HUDEP-2 (cell line): ENCODE results near the gene VCPKMT.

Experiments used
- DNase-seq, 76 experiments: peaks; one replicate each; lab custom pipeline; 2025; ENCODE audit not compliant: unreplicated experiment in 76 of 76; lab: John Stamatoyannopoulos, UW

Gene VCPKMT

DNA sequence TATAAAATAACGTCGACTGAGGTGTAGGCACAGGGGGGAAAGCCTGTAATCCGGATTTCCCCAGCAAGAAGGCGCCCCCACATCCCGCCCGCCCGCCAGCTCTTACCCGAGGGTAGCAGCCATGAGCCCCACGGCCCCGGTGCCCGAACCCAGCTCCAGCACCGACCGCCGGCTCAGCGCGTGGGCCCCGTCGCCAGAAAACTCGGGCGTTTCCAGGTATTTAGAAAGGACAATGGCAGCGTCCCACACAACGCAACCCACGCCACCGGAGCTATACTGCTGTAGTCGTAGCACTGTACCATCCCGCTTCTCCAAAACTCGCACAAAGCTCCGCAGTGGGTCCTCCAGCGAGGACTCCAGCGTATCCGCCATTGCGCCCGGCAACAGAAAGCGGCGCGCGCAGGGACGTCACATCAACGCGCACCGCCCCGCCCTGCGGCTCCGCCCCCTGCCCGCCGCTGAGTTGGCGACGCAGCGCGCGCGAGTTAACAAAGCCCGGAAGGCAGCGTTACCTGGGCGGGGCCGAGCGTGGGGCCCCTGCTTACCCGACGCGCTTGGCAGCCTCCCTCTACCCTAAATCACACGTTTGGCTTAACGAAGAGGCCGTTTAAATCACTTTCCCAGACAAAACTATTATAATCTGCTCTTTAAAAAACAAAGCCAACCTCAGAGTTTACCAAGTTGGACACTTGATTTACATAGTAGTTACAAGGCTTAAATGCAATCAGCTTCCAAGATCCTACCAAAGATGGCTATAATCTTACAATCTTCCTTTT lies at the start of gene VCPKMT:
TSS of gene VCPKMT (minus strand) at position 392 of the 776 bp plus-strand sequence. CDS start at position 372, 20 bp downstream.
- peak in 74 of 76 experiments; percentile 6 to 95 (median 88) for DNase-seq

DNA sequence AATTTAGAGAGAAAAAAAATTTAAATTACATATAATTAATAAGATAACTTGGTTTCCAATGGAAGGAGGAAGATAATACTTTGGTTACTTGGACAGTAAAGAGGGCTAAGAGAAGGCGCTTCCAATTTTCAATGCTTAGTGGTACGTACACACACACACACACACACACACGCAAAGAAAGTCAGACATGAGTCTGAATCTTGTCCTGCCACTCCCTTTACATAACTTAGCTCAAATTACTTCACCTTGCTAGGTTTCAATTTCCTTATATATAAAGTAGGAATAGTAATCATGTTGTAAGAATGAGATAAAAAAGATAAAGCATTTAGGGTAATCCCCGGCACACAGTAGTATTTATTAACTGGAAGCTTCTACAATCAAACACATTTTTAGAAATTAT lies 39.7 kb upstream of the VCPKMT start:
- no peak for DNase-seq

DNA sequence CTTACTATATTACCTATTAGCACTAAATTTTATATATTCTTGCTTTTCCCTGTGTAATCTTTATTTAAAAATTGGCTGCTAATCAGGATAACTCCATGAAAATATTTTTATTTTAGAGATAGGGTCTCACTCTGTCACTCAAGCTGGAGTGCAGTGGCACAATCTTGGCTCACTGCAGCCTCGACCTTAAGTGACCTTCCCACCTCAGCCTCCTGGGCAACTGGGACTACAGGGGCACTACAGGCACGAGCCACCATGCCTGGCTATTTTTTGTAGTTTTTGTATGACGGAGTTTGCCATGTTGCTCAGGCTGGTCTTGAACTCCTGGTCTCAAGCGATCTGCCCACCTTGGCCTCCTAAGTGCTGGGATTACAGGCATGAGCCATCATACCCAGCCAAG lies 32.4 kb upstream of the VCPKMT start:
- no peak for DNase-seq

DNA sequence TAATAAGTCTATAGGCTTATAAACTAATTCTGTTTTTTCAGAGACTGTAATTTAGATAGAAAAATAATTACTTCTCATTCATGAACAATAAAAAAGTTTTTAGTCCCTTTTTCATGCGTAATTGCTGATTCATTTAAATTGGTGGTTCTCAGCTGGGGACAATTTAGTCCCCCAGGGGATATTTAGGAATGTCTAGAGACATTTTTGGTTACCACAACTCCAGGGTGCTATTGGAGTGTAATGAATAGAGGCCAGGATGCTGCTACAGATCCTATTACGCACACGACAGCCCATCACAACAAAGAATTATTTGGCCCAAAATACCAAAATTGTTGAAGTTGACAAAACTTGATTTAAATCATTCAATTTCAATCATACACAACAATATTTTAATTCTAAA lies 22.8 kb upstream of the VCPKMT start:
- DNase-seq = no peak

DNA sequence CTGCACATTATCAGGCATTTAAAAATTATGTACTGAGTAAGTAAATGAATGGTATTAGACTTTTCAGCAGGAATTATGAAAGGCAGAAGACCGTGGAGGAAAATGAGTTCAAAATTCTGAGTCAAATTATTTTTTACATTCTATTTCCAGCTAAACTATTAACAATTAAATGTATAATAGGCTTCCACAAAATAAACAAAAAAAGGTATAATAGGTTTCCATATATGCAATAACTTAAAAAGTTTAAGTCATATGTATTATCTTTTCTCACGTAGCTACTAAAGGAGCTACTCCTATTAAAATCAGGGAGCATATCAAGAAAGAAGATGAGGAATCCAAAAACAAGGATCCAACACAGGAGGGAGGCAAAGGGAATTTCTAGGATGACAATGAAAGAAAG lies 11.4 kb upstream of the VCPKMT start:
- DNase-seq = no peak

DNA sequence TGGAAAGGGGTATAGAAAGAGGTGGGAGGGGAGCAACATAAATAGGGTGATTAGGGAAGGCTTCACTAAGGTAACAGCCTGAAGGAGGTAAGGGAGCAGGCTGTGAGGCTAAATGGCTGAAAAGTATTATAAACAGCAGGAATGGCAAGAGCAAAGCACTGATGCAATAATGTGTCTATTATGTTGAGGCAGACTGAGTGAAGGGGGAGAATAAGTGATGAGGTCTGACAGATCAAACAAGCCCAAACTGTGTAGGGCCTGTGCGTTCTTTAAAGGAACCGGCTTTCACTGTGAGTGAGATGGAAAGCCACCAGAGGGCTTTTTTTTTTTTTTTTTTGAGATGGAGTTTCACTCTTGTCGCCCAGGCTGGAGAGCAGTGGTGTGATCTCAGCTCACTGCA lies 6.7 kb upstream of the VCPKMT start:
- no peak for DNase-seq

DNA sequence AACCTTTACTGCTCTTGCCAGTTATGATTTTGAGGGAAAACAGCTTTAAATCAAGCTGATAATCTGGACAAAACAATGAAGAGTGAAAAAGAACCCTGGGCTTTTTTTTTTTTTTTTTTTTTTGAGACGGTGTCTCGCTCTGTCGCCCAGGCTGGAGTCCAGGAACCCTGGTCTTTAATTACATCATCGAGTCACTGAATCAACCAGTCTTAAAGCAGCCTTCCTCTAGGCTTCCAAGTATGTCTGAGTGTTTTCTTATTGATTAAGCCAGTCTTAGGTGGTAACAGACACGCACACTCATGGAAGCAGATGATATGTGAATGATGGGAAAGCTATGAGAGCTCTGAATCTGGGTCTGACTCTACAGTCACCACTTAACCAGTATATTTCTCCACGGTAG lies 5.9 kb upstream of the VCPKMT start:
- no peak for DNase-seq

DNA sequence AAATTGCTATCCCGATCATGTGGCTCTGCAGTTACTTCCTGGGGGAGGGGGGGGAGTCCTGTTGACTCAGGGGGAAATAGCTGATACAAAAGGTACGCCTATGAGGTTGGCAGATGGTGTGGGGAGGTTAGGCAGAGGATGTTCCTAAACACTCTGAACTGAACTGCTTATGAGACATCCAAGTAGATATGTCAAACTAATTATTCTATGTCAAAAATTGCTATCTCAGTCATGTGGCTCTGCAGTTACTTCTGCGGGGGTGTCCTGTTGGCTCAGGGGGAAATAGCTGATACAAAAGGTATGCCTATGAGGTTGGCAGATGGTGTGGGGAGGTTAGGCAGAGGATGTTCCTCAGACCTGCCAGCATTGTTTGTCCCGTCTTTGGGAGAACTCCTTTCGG lies 5.1 kb upstream of the VCPKMT start:
- DNase-seq = no peak

DNA sequence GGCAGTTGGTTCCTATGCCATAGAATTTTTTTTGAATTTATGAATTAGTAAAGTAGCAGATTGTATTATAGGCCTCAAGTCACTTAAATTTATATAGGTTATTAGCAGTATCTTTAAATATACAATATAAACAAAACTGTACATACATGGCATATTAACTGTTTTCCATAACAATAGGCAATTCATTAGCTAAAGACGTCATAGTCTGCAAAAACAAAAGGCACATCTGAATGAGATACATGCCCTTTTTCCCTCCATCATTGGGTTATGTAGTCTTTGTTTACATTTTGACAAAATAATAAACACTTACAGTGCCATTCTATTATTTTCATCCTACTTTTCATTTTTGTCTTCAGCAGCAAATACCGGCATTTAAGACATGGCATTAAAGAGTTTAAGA lies 1.1 kb upstream of the VCPKMT start:
- DNase-seq = no peak

DNA sequence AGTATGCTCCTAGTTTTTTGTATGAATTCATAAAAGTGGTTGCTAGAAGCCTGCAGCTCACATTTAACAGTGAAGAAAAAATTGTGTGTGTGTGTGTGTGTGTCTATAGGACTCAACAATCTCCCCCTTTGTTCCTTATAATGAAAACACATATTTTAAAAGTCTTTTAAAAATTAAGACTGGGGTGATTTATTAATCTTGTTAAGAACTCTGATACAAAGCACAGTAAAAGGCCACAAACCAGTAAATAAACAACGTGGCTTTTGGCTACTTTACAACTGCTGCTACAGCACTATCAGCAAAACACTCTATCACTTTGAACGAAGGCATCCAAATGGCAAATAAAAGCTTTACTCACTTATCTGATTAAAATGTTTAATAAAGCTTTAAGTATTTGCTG lies 594 bp upstream of the VCPKMT start:
- DNase-seq = no peak

DNA sequence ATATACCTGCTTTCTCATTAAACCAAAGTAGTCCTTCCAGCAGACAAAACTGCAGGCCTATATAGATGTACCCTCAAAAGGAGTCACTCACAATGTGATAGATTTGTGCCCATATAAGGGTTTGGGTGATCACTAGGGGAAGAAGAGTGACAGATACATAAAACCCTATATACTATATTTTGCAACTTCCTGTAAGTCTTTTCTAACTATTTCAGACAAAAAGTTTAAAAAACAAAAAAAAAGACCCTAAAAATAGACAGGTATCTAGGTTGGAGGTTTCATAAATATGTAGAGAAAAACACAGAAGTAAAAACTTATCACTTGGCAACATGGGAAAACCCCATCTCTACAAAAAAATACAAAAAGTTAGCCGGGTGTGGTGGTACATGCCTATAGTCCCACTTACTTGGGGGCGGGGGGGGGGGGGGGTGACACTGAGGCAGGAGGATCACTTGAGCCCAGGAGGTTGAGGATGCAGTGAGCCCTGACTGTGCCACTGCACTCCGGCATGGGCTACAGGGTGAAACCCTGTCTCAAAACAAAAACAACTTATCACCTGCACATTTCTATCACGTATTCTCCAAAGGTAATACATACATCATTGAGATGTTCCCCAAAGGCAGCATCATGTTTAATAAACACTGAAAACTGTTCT lies 2.9 kb downstream of the VCPKMT start:
- DNase-seq = no peak

DNA sequence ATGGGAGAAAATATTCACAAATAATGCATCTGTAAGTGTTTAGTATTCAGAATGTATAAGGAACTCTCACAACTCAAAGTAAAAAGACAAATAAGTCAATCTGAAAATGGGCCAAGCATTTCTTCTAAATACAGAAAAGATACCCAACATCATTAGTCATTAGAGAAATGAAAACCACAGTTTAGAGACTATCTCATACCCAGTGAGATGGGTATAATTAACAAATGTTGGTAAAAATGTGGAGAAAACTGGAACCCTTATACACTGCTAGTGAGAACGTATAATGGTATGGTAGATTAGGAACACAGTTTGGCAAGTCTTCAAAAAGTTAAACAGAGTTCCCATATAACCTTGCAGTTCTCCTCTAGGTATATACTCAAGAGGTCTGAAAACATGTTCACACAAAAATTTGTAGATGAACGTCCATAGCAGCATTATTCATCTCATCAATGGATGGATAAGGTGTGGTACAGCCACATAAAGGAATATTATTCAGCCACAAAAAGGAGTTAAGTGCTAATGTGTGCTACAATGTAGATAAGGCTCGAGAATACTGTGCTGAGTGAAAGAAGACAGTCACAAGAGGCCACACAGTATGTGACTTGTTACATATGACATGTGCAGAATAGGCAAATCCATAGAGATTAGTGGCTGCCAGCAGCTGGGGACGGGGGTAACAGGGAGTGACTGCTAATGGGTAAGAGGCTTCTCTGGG lies 5.9 kb downstream of the VCPKMT start:
- no peak for DNase-seq

DNA sequence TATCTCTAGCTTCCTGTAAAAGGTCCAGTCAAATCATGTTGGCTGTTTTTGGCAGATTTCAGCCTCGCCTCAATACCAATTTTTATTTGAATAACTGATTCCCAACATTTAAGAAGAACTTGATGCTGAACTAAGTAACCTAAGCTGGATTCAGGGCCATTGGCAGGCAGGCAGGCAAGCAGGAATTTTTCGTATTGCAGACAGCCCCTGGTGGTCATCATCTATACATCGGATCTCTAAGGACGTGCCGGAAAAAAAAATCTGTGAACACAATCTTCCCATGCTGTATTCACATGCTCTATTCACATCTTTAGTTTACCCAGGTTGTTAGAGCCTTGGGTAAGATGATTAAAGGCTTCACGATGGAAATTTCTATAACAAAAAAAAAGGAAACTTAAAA lies 7.0 kb downstream of the VCPKMT start:
- no peak for DNase-seq

DNA sequence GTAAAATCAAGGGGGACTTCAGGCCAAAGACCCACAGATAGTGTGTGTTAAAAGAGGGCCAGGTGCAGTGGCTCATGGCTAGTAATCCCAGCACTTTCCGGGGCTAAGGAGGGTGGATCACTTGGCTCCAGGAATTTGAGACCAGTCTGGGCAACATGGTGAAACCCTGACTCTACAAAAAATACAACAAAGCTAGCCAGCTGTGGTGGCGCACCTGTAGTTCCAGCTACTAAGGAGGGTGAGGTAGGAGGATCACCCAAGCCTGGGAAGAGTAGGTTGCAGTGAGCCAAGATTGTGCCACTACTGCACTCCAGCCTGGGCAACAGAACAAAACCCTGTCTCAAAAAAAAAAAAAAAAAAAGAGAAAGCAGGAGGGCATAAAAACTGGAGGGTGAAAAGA lies 8.5 kb downstream of the VCPKMT start:
- DNase-seq = no peak

DNA sequence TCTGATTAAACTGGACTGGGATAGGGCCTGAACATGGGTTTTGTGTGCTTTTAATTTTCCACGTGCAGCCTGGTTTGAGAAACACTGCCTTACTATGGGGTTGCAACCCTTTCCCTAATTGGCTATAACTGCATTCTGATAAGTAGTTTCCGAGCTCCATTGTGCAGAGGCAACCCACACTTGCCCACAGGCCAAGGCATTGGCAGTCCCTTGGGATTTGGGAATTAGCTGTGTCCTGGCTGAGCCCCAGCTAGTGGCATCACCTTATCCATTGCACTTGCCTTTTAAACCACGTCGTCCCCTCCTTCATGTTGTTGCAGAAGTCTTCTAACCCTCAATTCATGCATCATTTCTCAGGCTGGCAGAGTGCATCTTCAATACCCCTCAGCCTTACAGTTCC lies 10.2 kb downstream of the VCPKMT start:
- no peak for DNase-seq

DNA sequence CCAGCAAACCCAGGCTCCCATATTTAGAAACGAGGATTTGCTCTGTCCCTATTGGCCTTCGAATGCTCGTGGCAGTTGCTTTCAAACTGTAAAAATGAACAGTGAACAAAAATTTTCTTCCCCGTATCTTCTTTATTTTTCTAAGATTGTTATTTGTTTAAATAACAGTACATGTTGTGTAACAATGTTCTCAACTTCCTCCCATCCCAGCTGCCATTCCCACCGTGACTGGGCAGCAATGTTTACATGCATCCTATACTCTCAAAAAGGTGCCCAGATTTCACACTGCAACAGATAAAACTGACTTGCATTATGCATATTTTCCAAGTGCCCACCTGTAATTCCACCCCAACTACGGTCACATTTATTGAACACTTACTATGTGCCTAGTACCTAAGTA lies 12.8 kb downstream of the VCPKMT start:
- no peak for DNase-seq

DNA sequence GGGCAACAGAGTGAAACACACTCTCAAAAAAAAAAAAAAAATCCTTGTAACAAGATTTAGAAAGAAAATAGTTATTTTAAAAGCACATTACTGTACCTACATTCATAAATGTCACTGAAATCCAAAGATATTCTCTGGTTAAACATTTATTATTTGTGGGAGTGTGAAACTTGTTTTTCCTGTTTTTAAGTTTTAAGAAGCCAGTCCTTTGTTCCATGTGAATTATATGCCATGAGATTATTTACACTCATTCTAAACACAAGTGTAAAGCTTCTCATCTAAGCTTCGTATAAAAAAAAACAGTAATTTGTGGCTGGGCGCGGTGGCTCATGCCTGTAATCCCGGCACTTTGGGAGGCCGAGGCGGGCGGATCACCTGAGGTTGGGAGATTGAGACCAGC lies 15.0 kb downstream of the VCPKMT start:
- DNase-seq = no peak

DNA sequence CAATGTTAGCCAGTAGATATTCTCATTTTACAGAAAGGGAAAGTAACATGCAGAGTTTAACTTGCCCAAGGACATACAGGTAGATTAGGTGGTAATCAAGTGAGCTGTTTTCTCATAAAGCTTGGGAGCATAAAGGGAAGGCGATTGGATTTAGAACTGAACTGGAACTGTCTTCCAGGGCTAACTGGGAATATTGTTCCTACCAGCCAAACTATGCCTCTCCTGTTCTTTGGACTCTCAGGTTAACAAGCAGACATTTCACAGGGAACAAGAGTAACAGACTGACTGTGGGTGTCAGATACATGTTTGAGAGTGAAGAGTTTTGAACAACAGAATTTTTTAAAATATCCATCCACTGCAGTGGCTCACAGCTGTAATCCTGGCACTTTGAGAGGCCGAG lies 15.6 kb downstream of the VCPKMT start:
- no peak for DNase-seq

DNA sequence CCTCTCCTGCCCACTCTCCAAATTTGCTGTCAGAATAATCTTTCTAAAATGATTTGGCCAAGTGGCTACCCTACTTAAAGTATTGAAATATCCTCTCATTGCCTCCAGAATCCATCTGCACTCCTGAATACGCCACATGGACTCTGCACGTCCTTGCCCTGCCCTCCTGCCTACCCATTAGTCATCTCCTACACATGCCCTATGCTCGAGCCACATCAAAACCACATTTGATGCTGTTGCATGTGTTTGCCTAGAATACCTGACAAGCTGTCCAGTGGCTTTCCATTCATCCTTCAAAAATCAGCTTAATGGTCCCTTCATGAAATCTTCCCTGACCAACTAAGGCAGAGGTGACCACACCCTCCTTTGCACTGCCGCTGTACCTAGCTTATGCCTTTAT lies 17.0 kb downstream of the VCPKMT start:
- DNase-seq = no peak

DNA sequence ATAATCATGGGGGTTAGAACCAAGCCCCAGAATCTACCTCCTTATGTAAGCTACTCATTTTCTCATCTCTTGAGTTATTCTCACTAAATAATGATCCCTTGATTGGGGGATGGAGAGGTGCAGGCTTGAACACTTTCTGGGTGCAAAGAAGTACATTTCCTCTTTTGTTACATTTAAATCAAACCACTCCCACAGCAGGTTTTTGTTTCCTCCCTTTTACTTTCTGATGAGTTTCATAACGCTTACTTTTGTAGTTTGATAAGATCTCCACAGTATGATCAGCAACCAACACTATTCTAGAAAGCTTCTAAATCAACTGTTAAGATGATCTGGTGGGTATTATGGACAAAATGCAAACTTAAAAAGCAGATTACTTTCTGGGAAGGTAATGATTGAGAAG lies 20.5 kb downstream of the VCPKMT start:
- no peak for DNase-seq

DNA sequence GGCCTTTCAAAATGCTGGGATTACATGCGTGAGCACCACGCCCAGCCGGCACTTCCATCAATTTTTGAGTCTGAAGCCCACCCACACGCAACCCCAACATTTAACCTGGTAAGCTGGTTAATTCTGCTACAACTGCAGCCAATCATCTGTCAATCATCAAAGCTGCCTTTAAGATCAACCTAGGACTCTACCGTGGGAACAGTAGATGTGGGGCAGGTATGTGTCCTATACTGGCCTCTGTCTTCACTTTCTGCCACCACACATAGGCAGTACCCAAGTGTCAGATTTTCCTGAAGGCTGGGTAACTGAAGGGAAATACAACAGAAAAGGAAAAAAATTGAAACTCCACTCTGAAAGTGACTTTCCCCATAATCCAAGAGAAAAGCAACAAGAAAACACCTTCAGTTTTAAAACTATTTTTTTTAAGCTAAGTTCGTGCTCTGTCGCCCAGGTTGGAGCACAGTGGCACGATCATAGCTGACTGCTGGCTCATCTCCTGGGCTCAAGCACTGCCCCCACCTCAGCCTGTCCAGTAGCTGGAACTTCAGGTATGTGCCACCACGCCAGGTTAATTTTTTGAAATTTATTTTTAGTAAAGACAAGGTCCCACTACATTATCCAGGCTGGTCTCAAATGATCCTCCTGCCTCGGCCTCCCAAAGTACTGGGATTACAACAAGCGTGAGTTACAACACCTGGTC lies 22.2 kb downstream of the VCPKMT start:
- no peak for DNase-seq
